C4-2B (cell line): ENCODE results near the gene ZFAND6.
"Not testable (repeated sequence)": the region's sequence is repeated elsewhere in the genome, so short reads cannot be mapped to it uniquely, and the experiment has no call there.

Experiments
- H3K27ac ChIP-seq: fragments of 450-650 bp; 2 replicates; pipeline ENCODE4 v1.5.1; 2017
- ZFX ChIP-seq: fragments of 450-650 bp; IDR thresholded peaks from 2 replicates; pipeline ENCODE4 v1.6.1; 2017
- TF ChIP-seq, protein P1 (sequence below): fragments of 450-650 bp; conservative IDR thresholded peaks from 2 replicates; pipeline ENCODE4 v1.5.1; 2017; ENCODE audit warnings: mild to moderate bottlenecking

ZFAND6 gene

DNA sequence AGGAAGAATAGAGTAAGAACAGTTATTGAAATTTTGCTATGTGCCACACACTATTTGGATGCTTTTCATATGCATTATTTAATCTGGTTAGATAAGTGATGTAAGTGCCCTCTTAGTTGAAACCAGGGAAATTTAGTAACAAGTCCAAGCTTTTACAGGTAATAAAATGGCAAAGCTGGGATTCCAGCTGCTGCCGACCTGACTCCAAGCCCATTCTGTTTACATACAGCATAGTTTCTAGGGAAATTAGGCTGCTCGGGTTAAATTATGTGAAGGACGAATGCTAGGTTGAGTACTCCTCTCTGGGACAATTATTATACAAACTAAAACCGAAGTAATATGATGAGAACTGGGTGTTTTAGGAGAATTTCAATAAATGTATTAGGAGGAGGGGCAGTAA lies 54.6 kb downstream of the ZFAND6 start:
- TF ChIP-seq, protein P1, sequence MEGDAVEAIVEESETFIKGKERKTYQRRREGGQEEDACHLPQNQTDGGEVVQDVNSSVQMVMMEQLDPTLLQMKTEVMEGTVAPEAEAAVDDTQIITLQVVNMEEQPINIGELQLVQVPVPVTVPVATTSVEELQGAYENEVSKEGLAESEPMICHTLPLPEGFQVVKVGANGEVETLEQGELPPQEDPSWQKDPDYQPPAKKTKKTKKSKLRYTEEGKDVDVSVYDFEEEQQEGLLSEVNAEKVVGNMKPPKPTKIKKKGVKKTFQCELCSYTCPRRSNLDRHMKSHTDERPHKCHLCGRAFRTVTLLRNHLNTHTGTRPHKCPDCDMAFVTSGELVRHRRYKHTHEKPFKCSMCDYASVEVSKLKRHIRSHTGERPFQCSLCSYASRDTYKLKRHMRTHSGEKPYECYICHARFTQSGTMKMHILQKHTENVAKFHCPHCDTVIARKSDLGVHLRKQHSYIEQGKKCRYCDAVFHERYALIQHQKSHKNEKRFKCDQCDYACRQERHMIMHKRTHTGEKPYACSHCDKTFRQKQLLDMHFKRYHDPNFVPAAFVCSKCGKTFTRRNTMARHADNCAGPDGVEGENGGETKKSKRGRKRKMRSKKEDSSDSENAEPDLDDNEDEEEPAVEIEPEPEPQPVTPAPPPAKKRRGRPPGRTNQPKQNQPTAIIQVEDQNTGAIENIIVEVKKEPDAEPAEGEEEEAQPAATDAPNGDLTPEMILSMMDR = no peak
- no peak for TF ChIP-seq ZFX
- H3K27ac ChIP-seq = no peak overlapping the region

DNA sequence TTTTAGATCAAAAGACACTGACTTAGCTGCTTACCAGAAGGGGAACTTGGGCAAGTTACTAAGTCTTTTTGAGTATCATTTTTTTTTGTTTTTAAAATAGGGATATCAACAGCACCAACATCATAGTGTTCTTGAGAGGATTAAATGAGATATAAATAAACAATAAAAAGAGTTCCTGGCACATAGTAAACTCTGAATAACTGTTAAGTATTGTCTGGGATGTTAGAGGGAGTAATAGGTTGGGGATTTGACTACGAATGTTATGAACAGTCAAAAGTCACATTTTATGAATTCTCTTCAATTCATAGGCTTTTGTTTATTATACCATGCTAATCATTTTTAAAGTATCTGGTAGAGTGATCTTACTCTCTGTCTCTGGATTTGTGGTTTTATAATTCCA lies 55.5 kb downstream of the ZFAND6 start:
- H3K27ac ChIP-seq = no peak overlapping the region
- TF ChIP-seq ZFX = no peak
- TF ChIP-seq, protein P1 = no peak

DNA sequence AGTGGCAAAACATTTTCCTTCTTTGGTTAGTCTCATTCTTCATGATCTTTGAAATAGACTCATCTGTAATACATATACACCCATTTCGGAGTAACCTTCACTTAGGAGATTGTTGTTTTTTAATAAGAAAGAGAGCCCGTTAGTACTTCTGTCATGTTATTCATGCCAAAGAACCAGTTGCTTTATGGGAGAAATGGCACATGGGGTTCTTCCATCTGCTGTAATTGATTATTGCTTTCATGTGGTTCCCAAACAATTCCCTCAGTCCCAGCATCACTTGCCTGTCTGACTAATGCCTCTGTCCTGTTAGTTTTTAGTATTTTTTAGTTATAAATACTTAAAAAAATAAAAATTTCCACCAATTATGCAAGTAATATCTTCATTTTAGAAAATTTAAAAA lies 59.5 kb downstream of the ZFAND6 start:
- TF ChIP-seq, protein P1 = no peak
- TF ChIP-seq ZFX = no peak
- no peak overlapping the region for H3K27ac ChIP-seq

DNA sequence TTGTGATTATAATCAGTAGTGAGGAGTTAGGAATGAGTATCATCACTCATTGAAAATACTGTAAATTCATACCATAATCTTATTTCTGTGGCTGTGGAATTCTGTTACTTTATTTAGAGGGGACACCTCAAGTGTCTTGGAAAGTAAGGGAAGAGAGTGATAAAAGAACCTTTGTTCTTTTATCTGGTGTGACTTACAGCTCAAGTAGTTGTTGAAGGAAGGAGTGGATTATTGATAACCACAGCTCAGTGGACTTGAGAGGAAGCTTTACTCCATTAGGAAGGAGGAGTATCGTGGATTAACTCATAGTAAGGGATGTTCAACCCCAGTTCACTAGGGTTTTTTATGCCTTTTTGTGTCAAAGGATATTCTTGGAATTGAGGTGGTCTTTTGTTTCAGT lies 61.2 kb downstream of the ZFAND6 start:
- TF ChIP-seq ZFX = no peak
- TF ChIP-seq, protein P1 = no peak
- H3K27ac ChIP-seq = no peak overlapping the region

DNA sequence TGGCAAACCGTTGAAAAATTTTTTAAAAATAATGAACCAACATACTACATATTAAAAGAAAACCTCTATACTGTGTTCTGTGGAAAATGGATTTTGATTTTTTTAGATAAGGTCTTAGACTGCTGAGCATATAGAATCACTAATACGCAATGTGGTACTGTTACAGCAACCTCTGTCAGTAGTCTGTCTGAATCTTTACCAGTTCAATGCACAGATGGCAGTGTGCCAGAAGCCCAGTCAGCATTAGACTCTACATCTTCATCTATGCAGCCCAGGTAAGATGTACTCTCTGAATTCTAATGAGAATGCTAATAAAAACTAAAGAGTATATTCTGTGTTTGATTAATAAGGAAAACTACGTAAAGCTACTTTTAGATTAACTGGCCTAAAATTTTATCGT lies 62.1 kb downstream of the ZFAND6 start:
- no peak overlapping the region for H3K27ac ChIP-seq
- TF ChIP-seq, protein P1 = no peak
- no peak for TF ChIP-seq ZFX

DNA sequence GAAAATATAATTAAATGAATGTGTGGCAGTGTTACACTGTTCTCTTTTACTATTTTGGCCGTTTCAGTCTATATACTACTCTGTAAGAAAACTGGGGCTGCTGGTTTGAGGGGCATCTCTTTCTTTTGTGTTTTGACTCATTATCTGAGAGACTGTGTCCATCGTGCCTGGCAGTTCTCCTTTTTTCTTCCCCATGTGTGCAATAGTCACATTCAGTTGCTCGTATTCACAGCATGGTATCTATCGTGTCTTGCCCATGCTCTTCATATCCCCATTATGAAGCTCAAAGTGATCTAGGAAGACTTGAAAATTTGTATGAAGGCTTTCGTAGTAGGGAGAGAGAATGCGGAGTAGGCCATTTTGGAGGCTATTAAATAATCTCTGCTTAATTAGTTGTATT lies 63.6 kb downstream of the ZFAND6 start:
- TF ChIP-seq, protein P1 = no peak
- no peak for TF ChIP-seq ZFX
- no peak overlapping the region for H3K27ac ChIP-seq

DNA sequence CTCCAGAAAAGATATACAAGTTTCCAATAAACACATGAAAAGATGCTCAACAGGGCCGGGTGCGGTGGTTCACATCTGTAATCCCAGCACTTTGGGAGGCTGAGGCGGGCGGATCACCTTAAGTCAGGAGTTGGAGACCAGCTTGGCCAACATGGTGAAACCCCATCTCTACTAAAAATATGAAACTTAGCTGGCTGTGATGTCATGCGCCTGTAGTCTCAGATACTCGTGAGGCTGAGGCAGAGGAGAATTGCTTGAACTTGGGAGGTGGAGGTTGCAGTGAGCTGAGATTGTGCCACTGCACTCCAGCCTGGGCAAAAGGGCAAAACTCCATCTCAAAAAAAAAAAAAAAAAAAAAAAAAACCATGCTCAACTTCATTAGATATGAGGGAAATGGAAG lies 67.8 kb downstream of the ZFAND6 start:
- not testable (repeated sequence) for H3K27ac ChIP-seq

DNA sequence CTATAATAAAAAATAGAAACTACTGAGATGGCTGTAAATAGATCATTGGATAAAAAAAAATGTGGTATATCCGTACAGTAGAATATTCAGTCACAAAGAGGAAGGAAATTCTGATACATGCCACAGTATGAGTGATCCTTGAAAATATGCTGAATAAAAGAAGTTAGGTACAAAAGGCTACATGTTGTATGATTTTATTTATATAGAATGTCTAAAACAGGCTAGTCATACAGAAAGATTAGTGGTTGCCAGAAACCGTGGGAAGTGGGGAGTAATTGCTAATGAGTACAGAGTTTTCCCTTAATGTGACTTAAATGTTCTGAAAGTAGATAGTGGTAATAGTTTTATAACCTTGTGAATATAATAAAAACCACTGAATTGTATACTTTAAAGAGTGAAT lies 68.4 kb downstream of the ZFAND6 start:
- no peak overlapping the region for H3K27ac ChIP-seq
- TF ChIP-seq, protein P1 = no peak
- TF ChIP-seq ZFX = no peak
